IPS-15b (cell line): ENCODE data around the gene EFCAB11.
"Not testable (repeated sequence)": the region's sequence is repeated elsewhere in the genome, so short reads cannot be mapped to it uniquely, and the experiment has no call there.

Experiments used
- H3K27me3 ChIP-seq: one replicate; pipeline ENCODE4 v1.6.1; 2013; ENCODE audit warnings: low read length; ENCODE audit not compliant: control insufficient read depth, insufficient read depth
- H3K36me3 ChIP-seq: one replicate; pipeline ENCODE4 v1.6.1; 2013; ENCODE audit warnings: low read length; ENCODE audit not compliant: control insufficient read depth, insufficient read depth
- H3K4me1 ChIP-seq: one replicate; pipeline ENCODE4 v1.6.1; 2013; ENCODE audit warnings: mild to moderate bottlenecking, low read length; ENCODE audit not compliant: control insufficient read depth, insufficient read depth
- H3K4me3 ChIP-seq: one replicate; pipeline ENCODE4 v1.5.1; 2013; ENCODE audit warnings: low read depth, low read length
- H3K9ac ChIP-seq: one replicate; pipeline ENCODE4 v1.6.1; 2013; ENCODE audit warnings: low read depth, mild to moderate bottlenecking, low read length
- H3K9me3 ChIP-seq: one replicate; pipeline ENCODE4 v1.6.1; 2013; ENCODE audit warnings: mild to moderate bottlenecking, low read length; ENCODE audit not compliant: control insufficient read depth, insufficient read depth

EFCAB11 gene

GRCh38 chr14:89889626-89890025, 64.9 kb downstream of the EFCAB11 start:
- Histone ChIP-seq H3K9me3 (no peaks in the 10 kb centered on the region), H3K4me3 (no peak overlapping the region), H3K4me1 (no peaks in the 10 kb centered on the region), H3K9ac (no peak overlapping the region), H3K36me3 (no peaks in the 10 kb centered on the region), H3K27me3 (no peaks in the 10 kb centered on the region)

- H3K9ac ChIP-seq = no peak overlapping the region
- H3K4me3 ChIP-seq = no peak overlapping the region
- no peaks in the 10 kb centered on the region for H3K9me3 ChIP-seq
- no peaks in the 10 kb centered on the region for H3K36me3 ChIP-seq
- no peaks in the 10 kb centered on the region for H3K4me1 ChIP-seq
- H3K27me3 ChIP-seq = no peaks in the 10 kb centered on the region
These were observed 69.8 kb downstream of the EFCAB11 start for GRCh38 chr14:89884761-89885160.

DNA sequence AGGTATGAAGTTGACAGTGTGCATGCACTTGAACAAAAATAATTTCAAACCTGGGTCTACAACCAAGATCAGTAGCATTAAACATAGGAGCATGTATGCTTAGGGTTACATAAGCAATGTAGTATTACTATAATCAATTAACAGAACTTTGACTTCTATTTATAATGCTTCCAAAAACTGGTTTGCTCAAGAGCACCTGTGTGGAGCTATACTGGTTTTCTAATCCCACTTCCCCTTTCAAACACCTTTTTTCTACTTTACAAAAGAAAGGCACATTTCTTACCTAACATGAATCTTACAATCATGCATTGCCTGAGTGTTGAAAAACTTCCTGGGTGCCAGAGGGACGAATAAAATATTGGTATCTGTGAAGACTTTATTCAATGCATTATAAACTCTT, 72.7 kb downstream of the EFCAB11 start:
- no peaks in the 10 kb centered on the region for H3K36me3 ChIP-seq
- no peaks in the 10 kb centered on the region for H3K9me3 ChIP-seq
- no peaks in the 10 kb centered on the region for H3K4me1 ChIP-seq
- H3K27me3 ChIP-seq = no peaks in the 10 kb centered on the region
- no peak overlapping the region for H3K4me3 ChIP-seq
- H3K9ac ChIP-seq = no peak overlapping the region

GRCh38 chr14:89874091-89874490, 80.4 kb downstream of the EFCAB11 start:
- H3K36me3 ChIP-seq, H3K4me3 ChIP-seq, H3K9me3 ChIP-seq, H3K4me1 ChIP-seq, H3K9ac ChIP-seq, H3K27me3 ChIP-seq: not testable (repeated sequence)

DNA sequence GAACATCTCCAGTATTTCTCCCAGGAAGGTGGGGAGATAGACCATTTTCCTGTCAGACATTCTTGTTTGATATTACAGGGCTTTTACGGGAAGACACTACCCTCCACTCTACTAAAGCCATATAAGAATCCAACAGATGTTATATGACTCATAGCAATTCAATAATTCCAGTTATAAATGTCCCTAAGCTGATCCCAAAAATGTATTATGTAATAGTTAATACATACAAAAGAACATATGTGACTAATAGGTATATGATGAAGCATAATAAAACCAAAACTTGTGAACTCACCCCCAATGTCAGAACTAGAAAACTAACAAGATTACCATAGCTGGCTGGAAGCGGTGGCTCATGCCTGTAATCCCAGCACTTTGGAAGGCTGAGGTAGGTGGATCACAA, 84.2 kb downstream of the EFCAB11 start:
- Histone ChIP-seq H3K4me1 (no peaks in the 10 kb centered on the region), H3K27me3 (no peaks in the 10 kb centered on the region), H3K9ac (no peak overlapping the region), H3K36me3 (peaks cover 4% of the 10 kb centered on the region), H3K4me3 (no peak overlapping the region), H3K9me3 (peaks cover 7% of the 10 kb centered on the region)

- peaks cover 7% of the 10 kb centered on the region for H3K9me3 ChIP-seq
- no peak overlapping the region for H3K9ac ChIP-seq
- no peaks in the 10 kb centered on the region for H3K36me3 ChIP-seq
- H3K4me1 ChIP-seq = no peaks in the 10 kb centered on the region
- H3K27me3 ChIP-seq = no peaks in the 10 kb centered on the region
- H3K4me3 ChIP-seq = no peak overlapping the region
These were observed 84.9 kb downstream of the EFCAB11 start for GRCh38 chr14:89869606-89870005.

- Histone ChIP-seq H3K4me1 (no peaks in the 10 kb centered on the region), H3K27me3 (no peaks in the 10 kb centered on the region), H3K9me3 (peaks cover 7% of the 10 kb centered on the region), H3K36me3 (no peaks in the 10 kb centered on the region), H3K9ac (no peak overlapping the region), H3K4me3 (no peak overlapping the region)
These were observed 88.1 kb downstream of the EFCAB11 start for GRCh38 chr14:89866458-89866857.

- H3K9me3 ChIP-seq = peaks cover 7% of the 10 kb centered on the region
- no peak overlapping the region for H3K9ac ChIP-seq
- no peaks in the 10 kb centered on the region for H3K27me3 ChIP-seq
- H3K4me1 ChIP-seq = no peaks in the 10 kb centered on the region
- H3K4me3 ChIP-seq = no peak overlapping the region
- no peaks in the 10 kb centered on the region for H3K36me3 ChIP-seq
These were observed 89.4 kb downstream of the EFCAB11 start for GRCh38 chr14:89865153-89865552.

- H3K4me1 ChIP-seq = no peaks in the 10 kb centered on the region
- H3K9me3 ChIP-seq = peaks cover 4% of the 10 kb centered on the region
- no peaks in the 10 kb centered on the region for H3K27me3 ChIP-seq
- H3K36me3 ChIP-seq = no peaks in the 10 kb centered on the region
- H3K9ac ChIP-seq = no peak overlapping the region
- H3K4me3 ChIP-seq = no peak overlapping the region
These were observed 91.7 kb downstream of the EFCAB11 start for GRCh38 chr14:89862856-89863255.

GRCh38 chr14:89861630-89862029, 92.9 kb downstream of the EFCAB11 start:
- Histone ChIP-seq H3K4me3 (no peak overlapping the region), H3K4me1 (no peaks in the 10 kb centered on the region), H3K9ac (no peak overlapping the region), H3K36me3 (no peaks in the 10 kb centered on the region), H3K9me3 (no peaks in the 10 kb centered on the region), H3K27me3 (no peaks in the 10 kb centered on the region)

- Histone ChIP-seq H3K27me3 (no peaks in the 10 kb centered on the region), H3K36me3 (no peaks in the 10 kb centered on the region), H3K9me3 (no peaks in the 10 kb centered on the region), H3K4me3 (no peak overlapping the region), H3K9ac (no peak overlapping the region), H3K4me1 (no peaks in the 10 kb centered on the region)
These were observed 96.4 kb downstream of the EFCAB11 start for GRCh38 chr14:89858089-89858488.

GRCh38 chr14:89856871-89857345, 97.6 kb downstream of the EFCAB11 start:
- Histone ChIP-seq H3K9me3 (no peaks in the 10 kb centered on the region), H3K9ac (no peak overlapping the region), H3K4me1 (no peaks in the 10 kb centered on the region), H3K4me3 (no peak overlapping the region), H3K36me3 (no peaks in the 10 kb centered on the region), H3K27me3 (no peaks in the 10 kb centered on the region)
